NCI-H526 treated with DMSO at 0.1 percent for 48 hours (cell line): ENCODE results near the gene MC1R.
"Not testable (repeated sequence)": the region's sequence is repeated elsewhere in the genome, so short reads cannot be mapped to it uniquely, and the experiment has no call there.

Experiments
- DNase-seq: peaks from one replicate; lab custom pipeline; 2025; lab: John Stamatoyannopoulos, UW

Gene MC1R

DNA sequence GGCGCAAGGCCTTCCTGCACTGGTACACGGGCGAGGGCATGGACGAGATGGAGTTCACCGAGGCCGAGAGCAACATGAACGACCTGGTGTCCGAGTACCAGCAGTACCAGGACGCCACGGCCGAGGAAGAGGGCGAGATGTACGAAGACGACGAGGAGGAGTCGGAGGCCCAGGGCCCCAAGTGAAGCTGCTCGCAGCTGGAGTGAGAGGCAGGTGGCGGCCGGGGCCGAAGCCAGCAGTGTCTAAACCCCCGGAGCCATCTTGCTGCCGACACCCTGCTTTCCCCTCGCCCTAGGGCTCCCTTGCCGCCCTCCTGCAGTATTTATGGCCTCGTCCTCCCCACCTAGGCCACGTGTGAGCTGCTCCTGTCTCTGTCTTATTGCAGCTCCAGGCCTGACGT lies 17.0 kb downstream of the MC1R start:
- DNase-seq: not testable (repeated sequence)

DNA sequence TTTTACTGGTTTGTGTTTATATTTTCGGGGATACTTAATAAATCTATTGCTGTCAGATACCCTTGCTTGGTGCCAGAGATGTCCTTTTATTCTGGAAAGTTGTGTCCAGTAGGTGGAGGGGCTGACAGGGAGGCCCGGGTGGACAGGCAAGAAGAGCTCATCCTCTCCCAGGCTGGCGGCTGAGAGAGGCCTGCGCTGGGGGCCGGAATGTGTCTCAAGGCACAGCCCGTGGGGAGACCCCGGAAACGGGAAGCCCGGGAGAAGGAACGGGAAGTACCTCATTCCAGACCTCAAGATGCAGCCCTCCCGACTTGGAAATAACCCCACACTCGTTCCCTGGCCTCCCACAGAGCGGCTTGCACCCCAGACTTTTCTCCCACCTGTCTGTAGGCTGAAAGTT lies 17.4 kb downstream of the MC1R start:
- no peak for DNase-seq

DNA sequence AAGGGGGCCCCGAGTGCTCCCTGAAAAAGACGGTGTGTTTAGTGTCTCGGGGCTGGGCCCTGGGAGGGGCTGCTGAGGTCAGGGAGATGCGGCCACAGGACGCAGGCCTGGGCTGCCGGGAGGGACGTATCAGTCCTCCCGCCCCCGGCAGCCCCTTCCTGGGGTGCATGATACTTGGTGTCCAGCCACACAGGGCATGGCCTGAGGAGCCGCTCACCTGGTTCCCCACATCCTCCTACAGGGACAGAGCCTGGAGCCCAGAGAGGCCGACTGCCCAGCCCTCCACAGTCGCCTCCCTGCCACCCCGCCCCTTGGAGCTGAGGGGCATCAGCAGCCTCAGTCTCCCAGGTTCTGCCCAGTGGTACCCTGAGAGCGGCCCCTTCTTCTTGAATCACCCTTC lies 17.8 kb downstream of the MC1R start:
- no peak for DNase-seq

DNA sequence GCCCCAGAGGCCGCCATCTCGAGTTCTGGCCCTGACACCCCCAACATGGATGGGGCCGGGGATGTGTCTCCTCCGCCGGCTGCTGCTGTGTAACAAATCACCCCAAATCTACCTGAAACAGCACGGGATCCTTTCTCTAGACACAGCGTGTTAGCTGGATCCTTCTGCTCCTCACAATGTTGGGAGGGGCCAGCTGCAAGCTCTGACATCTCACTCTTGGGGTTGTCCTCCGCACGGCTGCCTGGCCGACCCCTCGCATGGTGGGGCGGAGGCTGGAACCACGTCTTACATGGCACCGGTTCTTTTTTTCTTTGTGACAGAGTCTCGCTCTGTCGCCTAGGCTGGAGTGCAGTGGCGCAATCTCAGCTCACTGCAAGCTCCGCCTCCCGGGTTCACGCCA lies 18.3 kb downstream of the MC1R start:
- DNase-seq: no peak

DNA sequence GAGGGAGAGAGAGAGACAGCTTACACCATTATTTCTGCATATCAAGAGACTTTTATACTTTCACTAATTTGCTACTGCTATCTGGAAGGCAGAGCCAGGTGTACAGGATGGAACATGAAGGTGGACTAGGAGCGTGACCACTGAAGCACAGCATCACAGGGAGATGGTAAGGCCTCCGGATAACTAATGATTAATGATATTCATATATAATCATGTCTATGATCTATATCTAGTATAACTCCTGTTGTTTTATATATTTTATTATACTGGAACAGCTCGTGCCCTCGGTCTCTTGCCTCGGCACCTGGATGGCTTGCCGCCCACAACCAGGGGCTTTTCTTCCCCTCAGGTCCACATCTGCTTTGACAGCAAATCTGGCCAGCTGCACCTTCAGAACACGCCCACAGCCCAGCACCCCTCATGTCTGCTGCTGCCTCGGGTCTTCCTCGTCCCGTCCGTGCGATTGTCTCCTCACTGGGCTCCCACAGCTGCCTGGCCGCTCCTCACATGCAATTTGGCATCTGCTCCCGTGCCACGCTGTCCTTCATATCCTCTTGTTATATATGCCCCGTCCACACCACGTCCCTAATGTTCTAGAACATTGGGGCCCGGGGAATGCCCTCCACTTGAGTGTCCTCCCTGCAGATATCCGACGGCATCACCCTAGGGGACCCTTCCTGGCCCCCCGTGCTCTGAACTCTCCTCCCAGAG lies 19.7 kb downstream of the MC1R start:
- no peak for DNase-seq

DNA sequence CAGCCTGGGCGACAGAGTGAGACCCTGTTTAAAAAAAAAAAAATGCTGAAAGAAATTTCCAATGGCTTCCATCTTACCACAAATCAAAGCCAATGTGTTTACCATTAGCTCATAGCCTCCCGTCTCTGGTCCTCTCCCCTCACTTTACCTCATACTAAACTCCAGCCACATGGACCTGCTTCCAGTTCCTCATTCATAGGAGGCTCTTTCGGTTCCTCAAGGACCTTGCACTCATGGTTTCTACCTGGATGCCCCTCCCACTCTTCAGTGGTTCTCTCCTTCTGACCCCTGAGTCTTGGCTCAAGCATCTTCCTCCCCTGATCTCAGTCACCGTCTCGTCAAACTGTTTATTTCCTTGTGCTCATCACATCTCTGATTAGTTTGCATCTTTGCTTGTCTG lies 26.1 kb downstream of the MC1R start:
- DNase-seq: no peak

DNA sequence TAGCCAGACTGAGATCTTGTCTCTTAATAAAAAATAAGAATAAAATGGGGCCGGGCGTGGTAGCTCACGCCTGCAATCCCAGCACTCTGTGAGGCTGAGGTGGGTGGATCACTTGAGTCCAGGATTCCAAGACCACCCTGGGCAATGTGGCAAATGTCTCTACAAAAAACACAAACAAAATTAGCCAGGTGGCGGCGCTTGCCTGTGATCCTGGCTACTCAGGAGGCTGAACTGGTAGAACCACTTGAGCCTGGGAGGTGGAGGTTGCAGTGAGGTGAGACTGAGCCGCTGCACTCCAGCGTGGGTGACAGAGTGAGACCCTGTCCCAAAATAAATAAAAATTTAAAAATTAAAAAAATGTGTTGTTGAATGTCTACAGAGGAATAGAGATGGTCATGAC lies 27.0 kb downstream of the MC1R start:
- DNase-seq: no peak

DNA sequence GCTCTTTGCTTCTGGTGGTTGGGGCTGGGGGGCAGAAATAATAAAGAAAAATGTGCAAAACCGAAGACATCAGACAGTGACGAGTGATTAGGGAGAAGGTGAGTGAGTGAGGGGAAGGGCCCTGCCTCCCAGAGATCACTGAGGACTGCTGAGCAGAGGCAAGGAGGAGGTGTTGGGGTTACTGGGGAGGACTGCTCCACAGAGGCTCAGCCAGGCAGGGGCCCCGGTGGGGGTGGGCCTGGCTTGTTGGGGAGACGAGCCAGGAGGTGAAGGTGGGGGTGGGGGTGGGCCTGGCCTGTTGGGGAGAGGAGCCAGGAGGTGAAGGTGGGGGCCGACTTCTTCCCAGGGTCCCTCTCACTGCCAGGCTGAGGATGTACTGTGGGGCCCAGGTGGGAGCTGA lies 27.9 kb downstream of the MC1R start:
- DNase-seq: no peak

DNA sequence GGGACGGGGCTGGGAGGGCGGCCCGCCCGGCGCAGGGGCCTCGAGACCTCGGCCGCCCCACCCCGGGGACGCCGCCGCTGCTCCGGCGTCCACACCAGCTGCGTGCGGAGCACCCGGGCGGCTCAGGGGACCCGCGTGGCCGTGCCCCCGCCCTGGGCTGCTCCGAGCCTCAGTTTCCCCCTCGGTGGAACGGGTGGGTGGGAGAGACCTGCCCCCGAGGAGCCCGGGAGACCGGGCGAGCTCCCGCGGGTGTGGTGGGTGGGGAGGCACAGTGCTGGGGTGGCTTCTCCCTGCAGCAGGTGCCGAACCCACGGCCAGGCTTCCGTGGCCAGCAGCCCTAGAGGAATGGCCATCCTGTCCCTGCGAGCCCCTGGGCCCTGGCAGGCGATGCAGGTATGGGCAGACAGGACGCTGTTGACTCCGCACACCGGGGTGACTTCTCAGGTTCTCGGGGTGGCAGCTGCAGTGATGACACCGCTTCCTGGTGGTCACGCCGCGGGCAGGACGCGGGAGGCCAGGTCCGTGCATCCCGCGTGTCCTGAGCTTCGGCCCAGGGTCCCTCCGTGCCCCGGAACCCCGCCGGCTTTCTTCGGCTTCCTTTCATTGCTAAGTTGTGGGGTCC lies 30.6 kb downstream of the MC1R start:
- DNase-seq: no peak

DNA sequence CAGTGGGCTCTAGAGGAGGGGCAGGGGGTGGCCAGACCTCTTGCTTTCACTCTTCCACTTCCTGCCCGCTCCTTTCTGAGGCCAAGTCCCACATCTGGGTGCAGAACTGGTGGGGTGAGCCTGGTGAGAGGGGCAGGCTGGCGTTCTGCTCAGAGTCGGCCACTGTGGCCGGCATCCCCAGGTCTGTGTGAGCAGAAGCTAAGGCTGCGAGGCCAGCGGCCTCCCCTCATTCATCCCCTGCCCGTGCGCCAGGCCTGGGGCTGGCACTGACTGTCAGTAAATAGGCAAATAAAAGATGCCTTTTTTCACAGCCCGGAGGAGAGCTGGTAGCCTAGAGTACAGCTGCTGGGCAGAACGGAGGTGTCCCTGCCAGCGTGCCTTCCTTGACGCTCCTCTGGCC lies 31.1 kb downstream of the MC1R start:
- no peak for DNase-seq

DNA sequence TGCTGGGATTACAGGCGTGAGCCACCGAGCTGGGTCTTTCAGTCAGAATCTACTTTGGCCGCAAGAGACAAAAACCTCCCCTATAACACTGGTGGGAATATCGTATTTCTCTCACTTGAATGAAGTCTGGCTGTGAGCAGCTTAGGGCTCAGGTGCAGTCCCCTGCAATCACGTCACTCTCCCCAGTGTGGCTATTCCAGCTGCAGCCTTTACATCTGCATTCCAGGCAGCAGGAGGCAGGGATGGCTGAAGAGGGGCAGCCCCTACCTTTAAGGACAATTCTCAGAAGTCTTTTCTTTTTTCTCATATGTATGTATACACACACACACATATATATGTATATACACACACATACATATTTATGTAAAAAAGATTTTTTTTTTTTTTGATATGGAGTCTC lies 32.8 kb downstream of the MC1R start:
- DNase-seq: no peak

DNA sequence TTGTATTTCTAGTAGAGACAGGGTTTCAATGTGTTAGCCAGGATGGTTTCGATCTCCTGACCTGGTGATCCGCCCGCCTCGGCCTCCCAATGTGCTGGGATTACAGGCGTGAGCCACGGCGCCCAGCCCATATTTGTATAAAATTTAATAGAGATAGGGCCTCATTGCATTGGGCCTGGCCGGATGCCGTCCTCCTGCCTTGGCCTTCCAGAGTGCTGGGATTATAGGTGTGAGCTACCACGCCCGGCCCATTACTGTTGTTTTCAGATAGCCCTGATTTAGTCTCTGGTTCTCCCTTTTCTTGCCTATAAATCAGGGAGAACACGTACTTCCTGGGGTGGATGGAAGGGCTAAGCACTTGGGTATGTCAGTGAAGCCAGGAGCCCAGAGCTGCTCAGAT lies 33.4 kb downstream of the MC1R start:
- DNase-seq: no peak

DNA sequence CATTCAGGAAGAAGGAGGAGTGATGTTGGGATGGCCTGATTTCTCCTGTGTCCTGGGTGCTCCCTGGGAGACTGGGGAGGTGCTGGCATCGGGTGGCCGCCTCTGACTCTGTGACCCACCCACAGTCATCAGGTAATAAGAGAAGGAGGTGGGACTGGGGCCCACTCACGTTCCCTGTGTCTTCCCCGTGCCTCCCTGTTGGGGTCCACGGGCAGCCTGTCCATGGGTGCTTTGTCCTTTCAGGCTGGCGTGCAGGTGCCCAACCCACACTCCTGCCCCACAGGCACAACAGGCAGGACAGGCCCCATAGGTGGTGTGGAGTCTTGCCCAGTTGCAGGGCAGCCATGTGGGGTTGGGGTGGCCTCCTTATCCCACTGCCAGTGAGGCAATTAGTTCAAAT lies 33.9 kb downstream of the MC1R start:
- DNase-seq: no peak

DNA sequence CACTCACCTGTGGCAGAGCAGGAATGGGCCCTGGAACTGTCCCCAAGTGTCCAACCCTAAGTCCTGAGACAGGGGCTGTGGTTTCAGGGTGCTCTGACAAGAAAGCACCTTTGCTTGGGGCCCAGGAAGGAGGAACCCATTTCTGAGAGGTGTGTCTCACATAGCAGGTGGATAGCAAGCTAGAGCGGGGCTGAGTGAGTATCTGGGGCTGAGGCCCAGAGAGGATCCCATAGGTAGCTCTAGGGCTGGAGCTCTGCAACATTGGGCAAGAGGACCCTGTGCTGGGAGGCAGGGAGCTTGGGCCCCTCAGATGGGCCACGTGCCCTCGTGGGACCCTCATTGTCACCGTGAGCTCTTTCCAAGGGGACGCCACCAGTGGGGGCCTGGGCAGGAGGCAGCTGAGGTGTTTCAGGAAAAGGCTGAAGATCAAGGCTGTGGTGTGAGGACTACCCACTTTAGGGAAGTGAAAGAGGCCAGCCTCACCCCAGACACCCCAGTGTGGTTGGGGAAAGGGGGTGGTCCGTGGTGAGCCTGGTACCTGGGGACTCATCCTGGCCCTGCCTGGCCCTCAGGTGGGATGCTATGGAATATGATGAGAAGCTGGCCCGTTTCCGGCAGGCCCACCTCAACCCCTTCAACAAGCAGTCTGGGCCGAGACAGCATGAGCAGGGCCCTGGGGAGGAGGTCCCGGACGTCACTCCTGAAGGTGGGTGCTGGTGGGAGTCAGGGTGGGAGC lies 35.2 kb downstream of the MC1R start:
- DNase-seq: no peak

DNA sequence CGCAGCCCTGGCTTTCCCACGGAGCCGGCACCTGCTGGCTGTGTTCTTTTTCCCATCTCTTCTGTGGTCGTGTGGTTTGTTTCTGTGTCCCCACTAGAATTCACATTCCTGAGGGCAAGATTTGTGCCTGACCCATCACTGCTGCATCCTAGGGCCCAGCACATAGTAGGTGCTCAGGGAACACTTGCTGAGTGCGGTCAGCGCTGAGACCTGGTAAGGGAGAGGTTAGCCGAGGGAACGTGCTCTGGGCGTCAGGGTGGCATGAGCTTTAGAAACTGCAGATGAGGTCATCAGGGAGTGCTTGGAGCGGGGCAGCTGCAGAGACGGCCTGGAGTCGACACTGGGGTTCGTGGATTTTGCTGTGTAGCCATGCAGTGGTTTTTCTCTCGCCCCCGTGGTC lies 35.8 kb downstream of the MC1R start:
- no peak for DNase-seq

DNA sequence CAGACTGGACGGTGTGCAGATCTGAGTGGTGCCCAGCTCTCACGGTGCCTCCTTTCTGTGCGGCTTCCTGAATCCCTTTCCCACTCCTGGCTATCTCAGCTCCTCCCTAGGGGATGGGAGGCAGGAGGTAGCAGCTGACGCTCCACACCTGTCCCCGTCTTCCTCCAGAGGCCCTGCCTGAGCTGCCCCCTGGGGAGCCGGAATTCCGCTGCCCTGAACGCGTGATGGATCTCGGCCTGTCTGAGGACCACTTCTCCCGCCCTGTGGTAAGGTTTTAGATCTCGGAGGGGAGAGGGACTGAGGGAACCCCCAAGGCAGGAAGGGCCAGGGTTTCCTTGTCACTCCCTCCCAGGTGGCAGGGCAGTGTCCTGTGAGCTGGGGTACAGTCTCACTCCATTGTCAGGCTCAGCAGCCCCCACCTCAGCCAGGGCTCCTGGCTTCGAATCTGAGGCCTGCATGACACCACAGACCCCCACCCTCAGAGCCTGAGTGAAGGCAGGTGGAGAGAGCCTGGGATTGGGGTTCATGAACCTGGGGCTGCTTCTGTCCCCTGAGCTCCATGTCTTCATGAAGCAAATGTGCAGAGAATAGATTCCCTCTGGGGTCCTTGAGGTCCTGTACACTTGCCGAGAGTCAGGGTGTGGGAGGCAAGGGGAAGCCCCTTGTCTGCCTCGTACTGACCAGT lies 36.5 kb downstream of the MC1R start:
- no peak for DNase-seq

DNA sequence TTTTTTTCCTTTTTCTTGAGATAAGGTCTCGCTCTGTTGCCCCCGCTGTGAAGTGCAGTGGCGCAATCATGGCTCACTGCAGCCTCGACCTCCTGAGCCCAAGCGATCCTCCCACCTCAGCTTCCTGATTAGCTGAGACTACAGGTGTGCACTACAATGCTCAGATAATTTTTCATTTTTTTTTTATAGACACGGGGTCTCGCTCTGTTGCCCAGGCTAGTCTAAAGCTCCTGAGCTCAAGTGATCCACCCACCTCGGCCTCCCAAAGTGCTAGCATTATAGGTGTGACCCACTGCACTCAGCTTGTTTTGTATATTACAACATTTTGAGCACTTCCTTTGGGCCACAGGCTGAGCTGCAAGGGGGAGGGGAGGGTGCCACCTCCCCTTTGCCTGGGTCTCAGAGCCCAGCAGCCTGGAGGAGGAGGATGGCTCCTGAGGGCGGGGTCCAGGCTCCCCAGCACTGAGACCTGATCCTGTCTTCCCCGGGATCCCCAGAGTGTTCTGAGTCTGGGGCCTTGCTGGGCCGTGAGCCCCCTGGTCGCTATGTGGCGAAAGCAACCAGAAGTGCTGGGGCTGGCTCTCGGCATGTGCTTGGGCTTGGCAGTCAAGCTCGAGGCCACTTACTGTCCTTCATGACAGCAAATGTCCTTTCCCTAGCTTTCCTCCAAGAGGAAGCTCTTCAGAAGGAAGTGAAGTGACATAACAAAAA lies 38.0 kb downstream of the MC1R start:
- DNase-seq: no peak

DNA sequence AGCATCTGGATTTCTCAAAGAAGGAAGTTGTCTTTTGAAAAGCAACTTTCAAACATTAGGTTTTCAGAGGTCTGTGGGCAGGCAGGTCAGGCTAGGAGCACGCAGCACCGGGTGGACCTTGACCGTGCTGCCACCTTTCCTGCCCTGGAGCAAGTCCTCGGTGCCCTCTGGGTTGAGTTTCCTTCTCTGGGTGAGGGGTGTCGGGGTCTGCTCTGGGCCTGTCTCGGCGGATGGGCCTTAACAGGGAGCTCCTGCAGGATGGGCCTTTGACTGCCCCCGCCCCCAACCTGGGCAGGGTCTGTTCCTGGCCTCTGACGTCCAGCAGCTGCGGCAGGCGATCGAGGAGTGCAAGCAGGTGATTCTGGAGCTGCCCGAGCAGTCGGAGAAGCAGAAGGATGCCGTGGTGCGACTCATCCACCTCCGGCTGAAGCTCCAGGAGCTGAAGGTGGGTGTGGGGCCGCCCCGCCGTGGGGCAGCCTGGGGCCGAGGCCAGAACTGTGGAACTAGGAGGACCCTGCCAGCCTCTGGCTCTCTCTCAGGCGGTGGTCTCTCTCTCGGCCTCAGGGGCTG lies 38.6 kb downstream of the MC1R start:
- DNase-seq: no peak

DNA sequence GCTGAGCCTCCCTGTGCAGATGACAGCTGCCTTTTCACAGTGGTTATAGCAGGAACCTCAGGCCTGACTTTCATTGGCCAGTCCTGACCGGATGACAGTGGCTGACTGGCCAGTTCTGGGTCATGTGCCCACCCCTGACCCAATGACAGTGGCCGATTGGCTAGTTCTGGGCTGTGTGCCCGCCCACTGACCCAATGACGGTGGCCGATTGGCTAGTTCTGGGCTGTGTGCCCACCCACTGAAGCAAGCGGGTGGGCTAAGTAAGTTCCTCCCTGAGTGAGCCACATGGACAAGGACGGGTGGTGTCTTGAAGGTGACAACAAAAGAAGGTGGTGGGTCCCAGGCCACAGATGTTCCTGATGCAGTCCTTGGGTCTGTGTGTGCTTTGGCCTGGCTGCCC lies 39.4 kb downstream of the MC1R start:
- DNase-seq: no peak

DNA sequence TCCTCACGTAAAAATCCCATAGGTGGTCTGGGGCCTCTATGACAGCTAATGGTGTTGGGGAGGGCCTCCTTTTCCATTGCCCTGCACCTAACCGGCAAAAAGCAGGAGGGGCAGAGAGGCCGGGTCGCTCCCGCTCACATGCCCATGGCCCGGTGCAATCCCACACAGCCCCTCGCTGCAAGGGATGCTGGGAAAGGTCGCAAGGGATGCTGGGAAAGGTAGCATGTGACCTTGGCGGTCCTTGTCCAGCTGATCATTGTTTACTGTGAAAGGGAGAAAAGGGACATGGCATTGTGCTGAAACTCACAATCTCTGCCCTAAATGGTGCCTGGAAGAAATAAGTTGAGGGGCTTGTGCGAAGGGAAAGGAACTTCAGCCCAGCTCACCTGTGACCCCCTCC lies 39.9 kb downstream of the MC1R start:
- no peak for DNase-seq

DNA sequence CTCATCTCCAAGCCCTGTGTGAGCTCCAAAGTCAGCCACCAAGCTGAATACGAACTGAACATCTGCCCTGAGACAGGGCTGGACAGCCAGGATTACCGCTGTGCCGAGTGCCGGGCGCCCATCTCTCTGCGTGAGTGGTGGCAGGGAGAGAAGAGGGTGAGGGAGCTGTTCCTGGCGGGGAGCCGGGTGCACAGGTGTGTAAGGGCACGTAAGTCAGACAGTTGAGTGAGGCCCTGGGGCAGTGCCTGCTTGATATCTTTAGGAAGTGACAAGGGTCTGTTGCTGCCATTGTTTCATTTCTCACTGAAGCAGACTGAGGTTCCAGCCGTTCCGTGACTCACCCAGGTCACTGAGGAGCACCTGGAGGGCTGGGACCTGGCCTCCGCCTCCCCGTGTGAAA lies 42.3 kb downstream of the MC1R start:
- DNase-seq: no peak

DNA sequence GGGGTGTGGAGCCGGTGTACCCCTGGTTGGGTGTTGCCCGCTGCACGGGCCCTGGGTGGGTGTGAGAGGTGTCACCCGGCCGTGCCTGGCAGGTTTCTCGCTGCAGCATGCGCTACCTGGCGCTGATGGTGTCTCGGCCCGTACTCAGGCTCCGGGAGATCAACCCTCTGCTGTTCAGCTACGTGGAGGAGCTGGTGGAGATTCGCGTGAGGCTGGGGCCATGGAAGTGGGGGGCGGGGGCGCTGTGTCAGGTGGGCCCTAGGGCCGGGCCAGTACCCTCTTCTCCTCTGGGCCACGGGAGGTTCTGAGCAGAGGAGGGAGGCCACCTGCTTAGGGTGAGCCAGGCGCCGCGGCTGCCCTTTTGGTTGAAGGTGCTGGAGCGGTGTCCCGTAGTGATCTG lies 43.3 kb downstream of the MC1R start:
- no peak for DNase-seq
